ENCODE measurements around the gene NOX4. TPM values are rescaled to one million over a fixed set of nuclear protein-coding genes. Genes with fewer than 3 reads are reported as not detected.
A peak's percentile ranks its signal among the peaks of the same experiment; 100 is the strongest.
"Not testable (repeated sequence)": the region's sequence is repeated elsewhere in the genome, so short reads cannot be mapped to it uniquely, and the experiment has no call there.

NOX4 gene
- total RNA-seq, 1 donor from 2014 or later = 9.8 TPM

GRCh38 chr11:89441606-89442005, 49.6 kb downstream of the NOX4 start:
- TF ChIP-seq POLR2A (IDR thresholded peaks at IDR 0.05) (no peak), POLR2AphosphoS5 (IDR thresholded peaks at IDR 0.05; ENCODE audit: insufficient read depth in 1 of 2, low read depth in 1 of 2) (no peak), CTCF (IDR thresholded peaks at IDR 0.05) (no peak)

GRCh38 chr11:89437317-89437716, 53.9 kb downstream of the NOX4 start:
- no peak for TF ChIP-seq POLR2A (IDR thresholded peaks at IDR 0.05)
- TF ChIP-seq POLR2AphosphoS5 (IDR thresholded peaks at IDR 0.05; ENCODE audit: insufficient read depth in 1 of 2, low read depth in 1 of 2) = no peak
- no peak for TF ChIP-seq CTCF (IDR thresholded peaks at IDR 0.05)
- intact Hi-C loops (cut with DNase I) = no loop called here
- DNase-seq (ENCODE audit: extremely low spot score in 2 of 2) = no peak

More at GRCh38 chr11:89441606-89442005, 49.6 kb downstream of the NOX4 start:
- Histone ChIP-seq H3K27me3 (no peaks in the 10 kb centered on the region), H3K27ac (no peak overlapping the region), H3K4me1 (no peaks in the 10 kb centered on the region), H3K4me3 (no peak overlapping the region), H3K9me3 (no peaks in the 10 kb centered on the region), H3K36me3 (no peaks in the 10 kb centered on the region)
- DNase-seq (ENCODE audit: extremely low spot score in 2 of 2) = no peak
- intact Hi-C loops (cut with DNase I) = no loop called here

GRCh38 chr11:89436071-89436470, 55.1 kb downstream of the NOX4 start:
- no peaks in the 10 kb centered on the region for H3K27me3 ChIP-seq
- no peaks in the 10 kb centered on the region for H3K36me3 ChIP-seq
- TF ChIP-seq POLR2A (IDR thresholded peaks at IDR 0.05) (no peak), POLR2AphosphoS5 (IDR thresholded peaks at IDR 0.05; ENCODE audit: insufficient read depth in 1 of 2, low read depth in 1 of 2) (peak in 1 of 2 donors; percentile 59), CTCF (IDR thresholded peaks at IDR 0.05) (no peak)
- DNase-seq (ENCODE audit: extremely low spot score in 2 of 2) = no peak
- H3K9me3 ChIP-seq = no peaks in the 10 kb centered on the region
- H3K4me1 ChIP-seq = no peaks in the 10 kb centered on the region
- intact Hi-C loops (cut with DNase I) = no loop called here
- H3K27ac ChIP-seq = no peak overlapping the region
- no peak overlapping the region for H3K4me3 ChIP-seq

More at GRCh38 chr11:89437317-89437716, 53.9 kb downstream of the NOX4 start:
- H3K4me3 ChIP-seq = no peak overlapping the region
- H3K36me3 ChIP-seq = no peaks in the 10 kb centered on the region
- H3K4me1 ChIP-seq = no peaks in the 10 kb centered on the region
- no peaks in the 10 kb centered on the region for H3K9me3 ChIP-seq
- no peak overlapping the region for H3K27ac ChIP-seq
- H3K27me3 ChIP-seq = no peaks in the 10 kb centered on the region

- no peaks in the 10 kb centered on the region for H3K4me1 ChIP-seq
Measured at GRCh38 chr11:89433278-89433677, 57.9 kb downstream of the NOX4 start.

GRCh38 chr11:89432182-89432581, 59.0 kb downstream of the NOX4 start:
- intact Hi-C loops (cut with DNase I) = loop anchor here (5.0 kb wide), 1 partner anchor 40 kb away; no protein-coding TSS in a partner anchor
- H3K9me3 ChIP-seq; H3K27ac ChIP-seq; H3K4me1 ChIP-seq; H3K4me3 ChIP-seq; DNase-seq (ENCODE audit: extremely low spot score in 2 of 2); H3K36me3 ChIP-seq; H3K27me3 ChIP-seq: not testable (repeated sequence)

More at GRCh38 chr11:89433278-89433677, 57.9 kb downstream of the NOX4 start:
- Histone ChIP-seq H3K27me3 (no peaks in the 10 kb centered on the region), H3K36me3 (no peaks in the 10 kb centered on the region), H3K9me3 (no peaks in the 10 kb centered on the region), H3K4me3 (no peak overlapping the region), H3K27ac (no peak overlapping the region)
- DNase-seq (ENCODE audit: extremely low spot score in 2 of 2) = no peak
- TF ChIP-seq POLR2A (IDR thresholded peaks at IDR 0.05) (no peak), CTCF (IDR thresholded peaks at IDR 0.05) (no peak)
- intact Hi-C loops (cut with DNase I) = loop anchor here (5.0 kb wide), 1 partner anchor 41 kb away; no protein-coding TSS in a partner anchor

- H3K4me3 ChIP-seq; H3K27ac ChIP-seq; H3K36me3 ChIP-seq; intact Hi-C loops (cut with DNase I); DNase-seq (ENCODE audit: extremely low spot score in 2 of 2); H3K4me1 ChIP-seq; H3K27me3 ChIP-seq; H3K9me3 ChIP-seq: not testable (repeated sequence)
Measured at GRCh38 chr11:89426501-89426900, 64.7 kb downstream of the NOX4 start.

Measured in vagina (tissue), 2 donors.